Caco-2 (cell line): ENCODE results near the gene C1orf21. TPM values are rescaled to one million over a fixed set of nuclear protein-coding genes. Genes with fewer than 3 reads are reported as not detected.

Experiments used
- BruUV-seq: library from RNA; stranded (reverse); fragments of 400-500 nt; replicated peaks from 2 replicates; lab custom pipeline; 2021; lab: Mats Ljungman, UMichigan
- CTCF ChIA-PET: fragments of 300-600 bp; sonication (Branson Sonifier 250); formaldehyde crosslinking; loops from one replicate; lab custom pipeline; 2022; ENCODE audit warnings: antibody characterized with exemption; lab: Charles Lee
- POLR2A ChIA-PET: fragments of 300-600 bp; sonication (Branson Sonifier 250); formaldehyde crosslinking; loops from one replicate; lab custom pipeline; 2022; ENCODE audit warnings: antibody characterized with exemption; lab: Charles Lee
- DNase-seq, 2 experiments: peaks; one replicate each; pipeline versions ENCODE4 v3.0.0 to v3.0.0-alpha.2; 2020 to 2022
- H3K27me3 ChIP-seq: replicated peaks from 2 replicates; pipeline ENCODE4 v1.6.0; 2011; ENCODE audit warnings: low read length; ENCODE audit not compliant: control insufficient read depth, insufficient read depth
- H3K36me3 ChIP-seq: 2 replicates; pipeline ENCODE4 v1.5.1; 2011; ENCODE audit warnings: low read length; ENCODE audit not compliant: control insufficient read depth, insufficient read depth
- H3K4me1 ChIP-seq: fragments of 250-450 bp; sonication (Bioruptor Pico); 2 replicates; pipeline ENCODE4 v1.5.1; 2020; ENCODE audit warnings: mild to moderate bottlenecking
- H3K4me3 ChIP-seq: 2 replicates; pipeline ENCODE4 v1.5.1; 2011; ENCODE audit warnings: low read depth, mild to moderate bottlenecking, control low read depth, low read length
- H3K9me3 ChIP-seq: fragments of 250-450 bp; sonication (Bioruptor Pico); 2 replicates; pipeline ENCODE4 v1.5.1; 2020; ENCODE audit warnings: mild to moderate bottlenecking, moderate library complexity
- H3K27ac Mint-ChIP-seq: one replicate; pipeline ENCODE4 v1.8.0; 2022; ENCODE audit warnings: mixed read lengths; ENCODE audit not compliant: unreplicated experiment
- H3K27me3 Mint-ChIP-seq: one replicate; pipeline ENCODE4 v1.8.0; 2022; ENCODE audit warnings: mixed read lengths; ENCODE audit not compliant: insufficient read depth, unreplicated experiment
- H3K36me3 Mint-ChIP-seq: one replicate; pipeline ENCODE4 v1.8.0; 2022; ENCODE audit warnings: mild to moderate bottlenecking, mixed read lengths; ENCODE audit not compliant: insufficient read depth, unreplicated experiment
- H3K4me1 Mint-ChIP-seq: one replicate; pipeline ENCODE4 v1.8.0; 2022; ENCODE audit warnings: low read depth, mixed read lengths; ENCODE audit not compliant: unreplicated experiment
- H3K4me3 Mint-ChIP-seq: one replicate; pipeline ENCODE4 v1.8.0; 2022; ENCODE audit warnings: mild to moderate bottlenecking, moderate library complexity, mixed read lengths; ENCODE audit not compliant: unreplicated experiment
- H3K9me3 Mint-ChIP-seq: one replicate; pipeline ENCODE4 v1.8.0; 2022; ENCODE audit warnings: mixed read lengths; ENCODE audit not compliant: unreplicated experiment
- intact Hi-C: fragments of 100-400 bp; cut with micrococcal nuclease; formaldehyde crosslinking; loops from one replicate; pipeline ENCODE4 v1.10.0; 2022; ENCODE audit not compliant: unreplicated experiment
- total RNA-seq: library from RNA; stranded (reverse); gene quantifications from 2 replicates; pipeline ENCODE4 v1.2.3, GENCODE V29; 2022
- TF ChIP-seq, protein P1 (sequence below), 2 experiments: fragments of 200-600 bp in 1 of 2; IDR thresholded peaks; 1 replicate in 1 of 2; 2 replicates in 1 of 2; pipeline versions ENCODE4 v1.5.1 to v1.8.0; 2011 to 2022; ENCODE audit warnings: antibody characterized with exemption in 1 of 2, control low read depth in 1 of 2, inconsistent platforms in 1 of 2, low read depth in 1 of 2, low read length in 1 of 2, mild to moderate bottlenecking in 1 of 2, moderate library complexity in 1 of 2; ENCODE audit not compliant: insufficient read depth in 1 of 2, severe bottlenecking in 1 of 2, unreplicated experiment in 1 of 2

The C1orf21 gene
- total RNA-seq, 1 experiment from 2014 or later = 0.82 TPM

DNA sequence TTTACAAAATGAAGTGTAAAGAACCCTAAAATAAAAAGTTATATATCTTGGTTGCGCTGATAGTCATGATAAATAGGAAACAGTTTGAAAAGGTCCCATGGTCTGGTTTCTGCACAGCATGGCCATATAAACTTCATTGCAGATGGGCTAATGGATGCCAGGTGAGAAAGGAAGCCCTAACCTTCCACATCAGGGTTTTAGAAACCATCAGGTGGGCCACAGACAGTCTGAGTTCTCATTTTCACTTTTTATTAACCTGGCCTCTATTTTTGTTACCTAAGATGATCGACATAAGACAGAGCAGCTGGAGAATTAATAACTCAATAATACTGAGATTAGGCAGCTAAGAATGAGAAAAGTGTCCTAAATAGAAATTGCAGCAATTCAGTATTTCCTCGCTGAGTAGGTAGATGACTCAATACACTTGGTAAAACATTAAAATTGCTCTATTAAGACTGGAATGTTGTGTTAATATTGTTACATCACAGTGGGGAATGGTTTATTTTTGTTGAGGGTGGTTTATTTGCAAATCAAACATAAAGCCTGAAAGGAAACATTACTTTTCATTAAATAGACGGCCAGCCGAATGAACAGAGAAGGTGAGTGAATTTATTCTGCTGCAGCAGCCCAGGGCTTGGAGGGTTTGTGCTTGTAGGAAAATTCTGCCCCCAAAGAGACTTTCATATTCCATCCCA is 21.1 kb downstream of the C1orf21 start:
- POLR2A ChIA-PET = no interaction called here
- Mint-ChIP-seq H3K27me3 (no peaks in the 10 kb centered on the region), H3K9me3 (no peaks in the 10 kb centered on the region), H3K36me3 (no peaks in the 10 kb centered on the region), H3K4me3 (no peak overlapping the region), H3K27ac (no peak overlapping the region), H3K4me1 (no peaks in the 10 kb centered on the region)
- Histone ChIP-seq H3K36me3 (no peaks in the 10 kb centered on the region), H3K9me3 (no peaks in the 10 kb centered on the region), H3K4me3 (no peak overlapping the region), H3K27me3 (no peaks in the 10 kb centered on the region), H3K4me1 (no peaks in the 10 kb centered on the region)
- TF ChIP-seq, protein P1, sequence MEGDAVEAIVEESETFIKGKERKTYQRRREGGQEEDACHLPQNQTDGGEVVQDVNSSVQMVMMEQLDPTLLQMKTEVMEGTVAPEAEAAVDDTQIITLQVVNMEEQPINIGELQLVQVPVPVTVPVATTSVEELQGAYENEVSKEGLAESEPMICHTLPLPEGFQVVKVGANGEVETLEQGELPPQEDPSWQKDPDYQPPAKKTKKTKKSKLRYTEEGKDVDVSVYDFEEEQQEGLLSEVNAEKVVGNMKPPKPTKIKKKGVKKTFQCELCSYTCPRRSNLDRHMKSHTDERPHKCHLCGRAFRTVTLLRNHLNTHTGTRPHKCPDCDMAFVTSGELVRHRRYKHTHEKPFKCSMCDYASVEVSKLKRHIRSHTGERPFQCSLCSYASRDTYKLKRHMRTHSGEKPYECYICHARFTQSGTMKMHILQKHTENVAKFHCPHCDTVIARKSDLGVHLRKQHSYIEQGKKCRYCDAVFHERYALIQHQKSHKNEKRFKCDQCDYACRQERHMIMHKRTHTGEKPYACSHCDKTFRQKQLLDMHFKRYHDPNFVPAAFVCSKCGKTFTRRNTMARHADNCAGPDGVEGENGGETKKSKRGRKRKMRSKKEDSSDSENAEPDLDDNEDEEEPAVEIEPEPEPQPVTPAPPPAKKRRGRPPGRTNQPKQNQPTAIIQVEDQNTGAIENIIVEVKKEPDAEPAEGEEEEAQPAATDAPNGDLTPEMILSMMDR (IDR thresholded peaks at IDR 0.05; ENCODE audit: insufficient read depth in 1 of 2, low read depth in 1 of 2, low read length in 1 of 2, severe bottlenecking in 1 of 2, unreplicated experiment in 1 of 2) = no peak
- BruUV-seq = no TSS peak
- CTCF ChIA-PET = no interaction called here
- intact Hi-C loops = no loop called here
- no peak for DNase-seq

DNA sequence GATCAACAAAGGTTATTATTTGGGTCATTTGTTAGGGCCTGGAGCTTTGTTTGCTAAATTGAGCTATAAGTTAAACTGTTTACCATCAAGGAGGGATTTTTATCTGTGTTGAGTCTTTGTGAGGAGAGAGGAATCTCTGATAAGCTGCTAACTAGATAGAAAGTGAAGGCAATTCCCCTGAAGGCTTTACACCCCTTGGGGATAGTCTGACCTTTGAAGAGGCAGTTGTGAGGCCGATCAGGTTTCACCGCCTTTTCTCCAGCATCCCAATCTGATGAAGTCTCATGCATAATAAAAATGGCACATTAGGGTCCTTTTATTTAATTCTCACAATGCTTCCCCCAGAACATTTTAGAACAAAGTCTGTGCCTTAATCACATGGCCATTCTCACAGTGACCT is 21.8 kb downstream of the C1orf21 start:
- CTCF ChIA-PET = no interaction called here
- no peak overlapping the region for H3K27ac Mint-ChIP-seq
- no peaks in the 10 kb centered on the region for H3K4me1 ChIP-seq
- TF ChIP-seq, protein P1 (IDR thresholded peaks at IDR 0.05; ENCODE audit: insufficient read depth in 1 of 2, low read depth in 1 of 2, low read length in 1 of 2, severe bottlenecking in 1 of 2, unreplicated experiment in 1 of 2) = no peak
- H3K4me3 Mint-ChIP-seq = no peak overlapping the region
- DNase-seq = no peak
- BruUV-seq = no TSS peak
- H3K36me3 ChIP-seq = no peaks in the 10 kb centered on the region
- H3K36me3 Mint-ChIP-seq = no peaks in the 10 kb centered on the region
- no peaks in the 10 kb centered on the region for H3K9me3 Mint-ChIP-seq
- POLR2A ChIA-PET = no interaction called here
- H3K27me3 Mint-ChIP-seq = no peaks in the 10 kb centered on the region
- intact Hi-C loops = no loop called here
- H3K27me3 ChIP-seq = no peaks in the 10 kb centered on the region
- no peaks in the 10 kb centered on the region for H3K4me1 Mint-ChIP-seq
- no peaks in the 10 kb centered on the region for H3K9me3 ChIP-seq
- H3K4me3 ChIP-seq = no peak overlapping the region

DNA sequence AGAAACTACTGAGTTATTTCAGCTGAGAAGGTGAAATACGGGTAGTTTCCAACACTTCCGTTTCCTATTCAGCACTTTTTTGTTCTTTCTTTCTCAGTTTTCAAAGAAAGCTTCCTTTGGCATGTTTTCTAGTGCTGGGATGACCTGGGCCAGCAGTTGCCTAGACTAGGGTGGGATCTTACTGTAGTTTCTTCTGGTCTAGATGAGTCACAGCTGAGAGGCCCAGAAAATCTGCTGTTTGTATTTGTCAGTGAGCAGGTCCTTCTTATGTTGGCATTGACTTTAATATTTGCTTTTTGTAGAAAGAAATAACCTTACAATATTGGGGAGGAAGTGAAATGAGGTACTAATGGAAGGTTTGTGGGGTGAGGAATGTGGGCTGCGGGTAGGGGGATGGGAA is 22.2 kb downstream of the C1orf21 start:
- CTCF ChIA-PET = no interaction called here
- Mint-ChIP-seq H3K27me3 (peaks cover 2% of the 10 kb centered on the region), H3K4me1 (no peaks in the 10 kb centered on the region), H3K4me3 (no peak overlapping the region), H3K36me3 (no peaks in the 10 kb centered on the region), H3K9me3 (no peaks in the 10 kb centered on the region), H3K27ac (no peak overlapping the region)
- intact Hi-C loops = no loop called here
- no peaks in the 10 kb centered on the region for H3K4me1 ChIP-seq
- H3K36me3 ChIP-seq = no peaks in the 10 kb centered on the region
- H3K27me3 ChIP-seq = no peaks in the 10 kb centered on the region
- H3K9me3 ChIP-seq = no peaks in the 10 kb centered on the region
- no peak for DNase-seq
- no peak overlapping the region for H3K4me3 ChIP-seq
- POLR2A ChIA-PET = no interaction called here
- BruUV-seq = no TSS peak
- TF ChIP-seq, protein P1 (IDR thresholded peaks at IDR 0.05; ENCODE audit: insufficient read depth in 1 of 2, low read depth in 1 of 2, low read length in 1 of 2, severe bottlenecking in 1 of 2, unreplicated experiment in 1 of 2) = no peak
